Stomach (tissue), 9 donors: ENCODE measurements around the gene HCRT. TPM values are rescaled to one million over a fixed set of nuclear protein-coding genes. Genes with fewer than 3 reads are reported as not detected.

Experiments used
- DNase-seq, 2 donors: peaks; one replicate each; pipeline versions ENCODE4 v3.0.0 to v3.0.0-alpha.2; 2013 to 2019
- H3K27ac ChIP-seq, 5 donors: fragments of 200-600 bp in 4 of 5; sonication (generic) in 4 of 5; one replicate each; pipeline ENCODE4 v1.5.1; 2013 to 2019; ENCODE audit warnings: mild to moderate bottlenecking in 1 of 5, moderate library complexity in 1 of 5
- H3K27me3 ChIP-seq, 3 donors: fragments of 200-600 bp; sonication (generic); one replicate each; pipeline ENCODE4 v1.5.1; 2017 to 2019; ENCODE audit warnings: mixed run types in 1 of 3
- H3K36me3 ChIP-seq, 4 donors: fragments of 200-600 bp; sonication (generic); 1 replicate in 3 of 4; 2 replicates in 1 of 4; pipeline ENCODE4 v1.5.1; 2016 to 2019
- H3K4me1 ChIP-seq, 4 donors: fragments of 200-600 bp; sonication (generic); one replicate each; pipeline ENCODE4 v1.5.1; 2016 to 2019
- H3K4me3 ChIP-seq, 4 donors: fragments of 200-600 bp; sonication (generic) in 3 of 4; one replicate each; pipeline ENCODE4 v1.5.1; 2016 to 2019; ENCODE audit warnings: mild to moderate bottlenecking in 1 of 4
- H3K9me3 ChIP-seq, 4 donors: fragments of 200-600 bp; sonication (generic); one replicate each; pipeline ENCODE4 v1.5.1; 2016 to 2019
- EP300 ChIP-seq: sonication (generic); formaldehyde crosslinking; IDR thresholded peaks from one replicate; pipeline ENCODE4 v1.6.1; 2017; ENCODE audit warnings: antibody characterized with exemption
- POLR2A ChIP-seq, 4 donors: fragments of 450-650 bp; IDR thresholded peaks; one replicate each; pipeline ENCODE4 v1.6.1; 2016; ENCODE audit warnings: antibody characterized with exemption in 4 of 4, control low read depth in 2 of 4, mild to moderate bottlenecking in 1 of 4, moderate library complexity in 1 of 4
- POLR2AphosphoS5 ChIP-seq, 3 donors: sonication (generic); formaldehyde crosslinking; IDR thresholded peaks; one replicate each; pipeline ENCODE4 v1.6.1; 2016; ENCODE audit warnings: antibody characterized with exemption in 3 of 3
- WGBS, 5 donors: extraction: QIAGEN DNeasy Blood & Tissue Kit in 3 of 5; methylation state at CpG; one replicate each; pipeline versions ENCODE4 v1.1.5 to v1.1.7; 2013 to 2018; 5-methylcytosine and 5-hydroxymethylcytosine counted together
- intact Hi-C: fragments of 100-400 bp; cut with DNase I; formaldehyde crosslinking; loops from one replicate; pipeline ENCODE4 v1.15.1; 2023; ENCODE audit warnings: low total_unique reads
- polyA plus RNA-seq, 3 donors: library from polyadenylated mRNA; stranded (reverse); fragments of 200-250 nt; gene quantifications; one replicate each; pipeline ENCODE4 v1.2.3, GENCODE V29; 2013
- total RNA-seq, 5 donors: library from RNA; depleted of rRNA; stranded (reverse); fragments of >200 nt; gene quantifications; one replicate each; pipeline versions ENCODE4 v1.1.0 to v1.2.3, GENCODE V29; 2014 to 2016
- TF ChIP-seq, protein P1 (sequence below), 7 experiments: fragments of 450-650 bp in 4 of 7; fragments of 200-600 bp in 3 of 7; sonication (generic) in 3 of 7; IDR thresholded peaks; one replicate each; pipeline ENCODE4 v1.5.1; 2016 to 2019; ENCODE audit warnings: antibody characterized with exemption in 7 of 7, control low read depth in 2 of 7, mild to moderate bottlenecking in 1 of 7
- donor health status: healthy with polysubstance abuse.
- donor health status: Bipolar disorder and iron deficiency.
- donor health status: healthy.

HCRT gene
- total and polyA plus RNA-seq, 8 donors = not detected

GRCh38 chr17:42191275-42191608 is 6.0 kb upstream of the HCRT start:
- Histone ChIP-seq H3K4me3 (no peak overlapping the region), H3K4me1 (peaks cover 14 to 27% (median 22%) of the 10 kb centered on the region in 4 donors), H3K9me3 (no peaks in the 10 kb centered on the region), H3K27me3 (no peaks in the 10 kb centered on the region), H3K36me3 (peaks cover 0 to 25% (median 17%) of the 10 kb centered on the region in 4 donors), H3K27ac (no peak overlapping the region)
- 86 to 99% (median 97%) methylated on average over 5 of the region's 5 CpGs for WGBS, 5 donors
- intact Hi-C loops = no loop called here
- TF ChIP-seq, protein P1, sequence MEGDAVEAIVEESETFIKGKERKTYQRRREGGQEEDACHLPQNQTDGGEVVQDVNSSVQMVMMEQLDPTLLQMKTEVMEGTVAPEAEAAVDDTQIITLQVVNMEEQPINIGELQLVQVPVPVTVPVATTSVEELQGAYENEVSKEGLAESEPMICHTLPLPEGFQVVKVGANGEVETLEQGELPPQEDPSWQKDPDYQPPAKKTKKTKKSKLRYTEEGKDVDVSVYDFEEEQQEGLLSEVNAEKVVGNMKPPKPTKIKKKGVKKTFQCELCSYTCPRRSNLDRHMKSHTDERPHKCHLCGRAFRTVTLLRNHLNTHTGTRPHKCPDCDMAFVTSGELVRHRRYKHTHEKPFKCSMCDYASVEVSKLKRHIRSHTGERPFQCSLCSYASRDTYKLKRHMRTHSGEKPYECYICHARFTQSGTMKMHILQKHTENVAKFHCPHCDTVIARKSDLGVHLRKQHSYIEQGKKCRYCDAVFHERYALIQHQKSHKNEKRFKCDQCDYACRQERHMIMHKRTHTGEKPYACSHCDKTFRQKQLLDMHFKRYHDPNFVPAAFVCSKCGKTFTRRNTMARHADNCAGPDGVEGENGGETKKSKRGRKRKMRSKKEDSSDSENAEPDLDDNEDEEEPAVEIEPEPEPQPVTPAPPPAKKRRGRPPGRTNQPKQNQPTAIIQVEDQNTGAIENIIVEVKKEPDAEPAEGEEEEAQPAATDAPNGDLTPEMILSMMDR (IDR thresholded peaks at IDR 0.05) = no peak
- TF ChIP-seq EP300 (no peak), POLR2A (IDR thresholded peaks at IDR 0.05) (no peak), POLR2AphosphoS5 (IDR thresholded peaks at IDR 0.05) (no peak)
- DNase-seq = no peak

- no peaks in the 10 kb centered on the region for H3K27me3 ChIP-seq
- TF ChIP-seq, protein P1 (IDR thresholded peaks at IDR 0.05) = no peak
- no peak for TF ChIP-seq EP300
- TF ChIP-seq POLR2AphosphoS5 (IDR thresholded peaks at IDR 0.05) = no peak
- no peak for TF ChIP-seq POLR2A (IDR thresholded peaks at IDR 0.05)
- H3K9me3 ChIP-seq = no peaks in the 10 kb centered on the region
- WGBS, 5 donors = 73 to 88% (median 86%) methylated on average over 5 to 17 of the region's 17 CpGs
- H3K27ac ChIP-seq = no peak overlapping the region
- peaks cover 14 to 27% (median 22%) of the 10 kb centered on the region in 4 donors for H3K4me1 ChIP-seq
- no peak for DNase-seq
- intact Hi-C loops = no loop called here
- H3K4me3 ChIP-seq = no peak overlapping the region
- H3K36me3 ChIP-seq = peaks cover 0 to 25% (median 17%) of the 10 kb centered on the region in 4 donors
These were observed 5.4 kb upstream of the HCRT start for GRCh38 chr17:42190491-42191274.

DNA sequence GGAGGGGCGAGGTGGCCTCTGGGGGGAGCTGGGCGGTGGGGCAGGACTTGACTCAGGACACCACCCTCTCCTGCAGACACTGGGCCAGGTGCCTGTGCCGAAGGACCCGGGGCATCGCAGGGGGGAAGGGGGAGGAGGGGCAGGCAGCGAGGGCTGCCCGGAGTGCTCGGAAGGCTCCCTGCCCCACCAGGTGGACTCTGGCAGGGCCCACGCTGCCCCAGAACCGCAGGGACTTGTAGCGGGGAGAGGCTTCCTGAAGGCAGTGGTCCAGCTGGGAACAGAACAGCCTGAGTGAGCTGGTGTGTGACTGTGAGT is 4.4 kb upstream of the HCRT start:
- 74 to 96% (median 78%) methylated on average over 4 to 11 of the region's 11 CpGs for WGBS, 5 donors
- Histone ChIP-seq H3K9me3 (no peaks in the 10 kb centered on the region), H3K36me3 (peaks cover 0 to 25% (median 17%) of the 10 kb centered on the region in 4 donors), H3K4me3 (no peak overlapping the region), H3K27ac (no peak overlapping the region), H3K27me3 (no peaks in the 10 kb centered on the region), H3K4me1 (peaks cover 15 to 28% (median 23%) of the 10 kb centered on the region in 4 donors)
- TF ChIP-seq POLR2AphosphoS5 (IDR thresholded peaks at IDR 0.05) = no peak
- no peak for TF ChIP-seq POLR2A (IDR thresholded peaks at IDR 0.05)
- no peak for TF ChIP-seq EP300
- TF ChIP-seq, protein P1 (IDR thresholded peaks at IDR 0.05) = no peak
- intact Hi-C loops = no loop called here
- DNase-seq = no peak

GRCh38 chr17:42188749-42189650 is 3.7 kb upstream of the HCRT start:
- Histone ChIP-seq H3K36me3 (peaks cover 0 to 25% (median 17%) of the 10 kb centered on the region in 4 donors), H3K9me3 (no peaks in the 10 kb centered on the region), H3K4me1 (peaks cover 21 to 29% (median 25%) of the 10 kb centered on the region in 4 donors), H3K27me3 (no peaks in the 10 kb centered on the region), H3K4me3 (no peak overlapping the region), H3K27ac (no peak overlapping the region)
- TF ChIP-seq POLR2A (IDR thresholded peaks at IDR 0.05) = no peak
- no peak for TF ChIP-seq POLR2AphosphoS5 (IDR thresholded peaks at IDR 0.05)
- no peak for TF ChIP-seq EP300
- TF ChIP-seq, protein P1 (IDR thresholded peaks at IDR 0.05) = no peak
- intact Hi-C loops = no loop called here
- DNase-seq = no peak
- WGBS, 5 donors = 79 to 88% (median 83%) methylated on average over 14 to 19 of the region's 19 CpGs
